KOPT-K1 (cell line): ENCODE data around the gene HELLS.
"Not testable (repeated sequence)": the region's sequence is repeated elsewhere in the genome, so short reads cannot be mapped to it uniquely, and the experiment has no call there.

Experiments
- H3K27ac ChIP-seq: fragments of 200-600 bp; sonication (generic); 2 replicates; pipeline ENCODE4 v1.5.1; 2016; ENCODE audit warnings: antibody characterized with exemption, mild to moderate bottlenecking, low read depth, low read length; ENCODE audit not compliant: poor library complexity, severe bottlenecking
- H3K36me3 ChIP-seq: fragments of 200-600 bp; sonication (generic); 2 replicates; pipeline ENCODE4 v1.5.1; 2017; ENCODE audit warnings: antibody characterized with exemption, mild to moderate bottlenecking, low read length, moderate library complexity; ENCODE audit not compliant: insufficient read depth
- H3K9me3 ChIP-seq: fragments of 200-600 bp; sonication (generic); 2 replicates; pipeline ENCODE4 v1.5.1; 2017; ENCODE audit warnings: antibody characterized with exemption, low read length, mild to moderate bottlenecking; ENCODE audit not compliant: insufficient read depth, poor library complexity, severe bottlenecking

HELLS gene

GRCh38 chr10:94545391-94546048, at the start of gene HELLS:
Gene HELLS (plus strand): TSS chr10:94545788. CDS start chr10:94545922, 134 bp downstream.
- Histone ChIP-seq H3K36me3 (peaks cover 37% of the 10 kb centered on the region), H3K9me3 (no peaks in the 10 kb centered on the region), H3K27ac (peak within 1 kb of the TSS; percentile 95)

- no peaks in the 10 kb centered on the region for H3K36me3 ChIP-seq
- no peak overlapping the region for H3K27ac ChIP-seq
- H3K9me3 ChIP-seq, result no peaks in the 10 kb centered on the region
Measured at GRCh38 chr10:94496010-94496409, 49.6 kb upstream of the HELLS start.

GRCh38 chr10:94496646-94497045, 48.9 kb upstream of the HELLS start:
- H3K27ac ChIP-seq, result no peak overlapping the region
- no peaks in the 10 kb centered on the region for H3K9me3 ChIP-seq
- no peaks in the 10 kb centered on the region for H3K36me3 ChIP-seq

- Histone ChIP-seq H3K36me3 (no peaks in the 10 kb centered on the region), H3K27ac (no peak overlapping the region), H3K9me3 (no peaks in the 10 kb centered on the region)
Measured at GRCh38 chr10:94500063-94500462, 45.5 kb upstream of the HELLS start.

- H3K27ac ChIP-seq, result no peak overlapping the region
- no peaks in the 10 kb centered on the region for H3K9me3 ChIP-seq
- no peaks in the 10 kb centered on the region for H3K36me3 ChIP-seq
Measured at GRCh38 chr10:94521276-94522250, 24.0 kb upstream of the HELLS start.

GRCh38 chr10:94524146-94524545, 21.4 kb upstream of the HELLS start:
- Histone ChIP-seq H3K36me3 (no peaks in the 10 kb centered on the region), H3K9me3 (no peaks in the 10 kb centered on the region), H3K27ac (no peak overlapping the region)

GRCh38 chr10:94524711-94525110, 20.9 kb upstream of the HELLS start:
- Histone ChIP-seq H3K36me3 (no peaks in the 10 kb centered on the region), H3K9me3 (no peaks in the 10 kb centered on the region), H3K27ac (no peak overlapping the region)

GRCh38 chr10:94531550-94531949, 14.0 kb upstream of the HELLS start:
- not testable (repeated sequence) for H3K9me3 ChIP-seq, H3K27ac ChIP-seq, H3K36me3 ChIP-seq

GRCh38 chr10:94533027-94533426, 12.6 kb upstream of the HELLS start:
- Histone ChIP-seq H3K36me3 (no peaks in the 10 kb centered on the region), H3K27ac (no peak overlapping the region), H3K9me3 (no peaks in the 10 kb centered on the region)

- H3K27ac ChIP-seq, H3K36me3 ChIP-seq, H3K9me3 ChIP-seq: not testable (repeated sequence)
Measured at GRCh38 chr10:94542282-94542681, 3.3 kb upstream of the HELLS start.

GRCh38 chr10:94546049-94546900, 687 bp downstream of the HELLS start:
- no peaks in the 10 kb centered on the region for H3K9me3 ChIP-seq
- H3K27ac ChIP-seq, result peak overlapping the region; percentile 95
- peaks cover 44% of the 10 kb centered on the region for H3K36me3 ChIP-seq

- H3K36me3 ChIP-seq, result peaks cover 50% of the 10 kb centered on the region
Measured at GRCh38 chr10:94546901-94547185, 1.3 kb downstream of the HELLS start.

GRCh38 chr10:94549221-94549620, 3.6 kb downstream of the HELLS start:
- H3K36me3 ChIP-seq, result peaks cover 74% of the 10 kb centered on the region
- H3K27ac ChIP-seq, result no peak overlapping the region

More at GRCh38 chr10:94546901-94547185, 1.3 kb downstream of the HELLS start:
- H3K9me3 ChIP-seq, result no peaks in the 10 kb centered on the region
- H3K27ac ChIP-seq, result peak overlapping the region; percentile 95

GRCh38 chr10:94567714-94568307, 22.2 kb downstream of the HELLS start:
- H3K36me3 ChIP-seq, result peaks cover 100% of the 10 kb centered on the region
- H3K9me3 ChIP-seq, H3K27ac ChIP-seq: not testable (repeated sequence)

More at GRCh38 chr10:94549221-94549620, 3.6 kb downstream of the HELLS start:
- no peaks in the 10 kb centered on the region for H3K9me3 ChIP-seq
